Measurements from ENCODE around the gene GPR161. TPM values are rescaled to one million over a fixed set of nuclear protein-coding genes. Genes with fewer than 3 reads are reported as not detected.

Gene GPR161
- total RNA-seq, 2 experiments from 2014 or later: 0.37 to 0.44 TPM

DNA sequence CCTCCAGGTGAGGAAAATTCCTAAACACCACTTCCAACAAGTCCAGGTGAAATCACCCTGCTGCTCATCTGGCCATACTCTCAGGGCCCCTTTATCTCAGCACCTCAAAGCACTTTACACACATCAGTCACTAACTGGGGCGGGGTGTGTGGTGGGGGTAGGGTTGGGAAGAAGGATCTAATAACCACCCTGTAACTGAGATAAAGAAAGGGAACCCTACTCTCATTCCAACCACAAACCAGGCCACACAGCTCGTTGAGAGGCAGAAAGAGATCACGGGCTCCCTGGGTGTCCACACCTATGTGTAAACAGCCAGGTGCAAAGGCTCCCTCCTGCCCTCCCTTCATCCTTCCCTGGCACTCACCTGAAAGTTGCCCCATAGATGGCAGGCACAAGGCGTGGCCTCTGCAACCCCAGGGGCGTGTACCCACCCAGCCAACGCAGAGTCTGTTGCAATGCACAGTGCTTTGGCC, 20.4 kb downstream of the GPR161 start:
- CTCF ChIA-PET: no interaction called here
- no peak for ATAC-seq
- no peaks in the 10 kb centered on the region for H3K36me3 Mint-ChIP-seq
- H3K9me3 Mint-ChIP-seq (ENCODE audit: low read depth): peaks cover 2% of the 10 kb centered on the region
- no peak overlapping the region for H3K4me3 Mint-ChIP-seq
- peaks cover 26% of the 10 kb centered on the region for H3K27me3 Mint-ChIP-seq
- H3K4me1 Mint-ChIP-seq: no peaks in the 10 kb centered on the region
- DNase-seq: no peak
- no peak overlapping the region for H3K27ac Mint-ChIP-seq

DNA sequence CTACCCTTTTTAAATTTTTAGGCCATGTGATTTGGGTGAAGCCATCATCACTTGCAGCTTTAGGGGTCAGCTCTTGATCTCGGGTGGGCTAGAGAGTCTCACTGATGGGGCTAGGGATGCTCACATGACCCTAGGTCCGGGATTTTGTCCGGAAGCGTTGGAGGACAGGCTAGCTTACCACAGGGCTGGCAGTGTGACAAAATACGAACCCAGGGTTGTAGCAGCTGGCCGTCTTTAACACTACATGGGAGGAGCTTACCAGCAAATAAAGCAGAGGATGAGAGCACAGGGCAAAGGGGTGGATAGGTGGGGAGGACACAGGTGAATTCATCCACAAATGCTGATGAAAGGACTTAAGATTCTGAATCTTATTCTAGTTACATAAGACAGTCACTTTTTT, 21.9 kb downstream of the GPR161 start:
- ATAC-seq (no peak), DNase-seq (no peak)
- peaks cover 15% of the 10 kb centered on the region for H3K27me3 Mint-ChIP-seq
- CTCF ChIA-PET: interaction anchor here (1.2 kb wide), 1 partner anchor 30 kb away, joined by 3 read pairs; no protein-coding TSS in a partner anchor
- no peaks in the 10 kb centered on the region for H3K4me1 Mint-ChIP-seq
- no peak overlapping the region for H3K27ac Mint-ChIP-seq
- H3K9me3 Mint-ChIP-seq (ENCODE audit: low read depth): peaks cover 2% of the 10 kb centered on the region
- H3K4me3 Mint-ChIP-seq: no peak overlapping the region
- no peaks in the 10 kb centered on the region for H3K36me3 Mint-ChIP-seq

DNA sequence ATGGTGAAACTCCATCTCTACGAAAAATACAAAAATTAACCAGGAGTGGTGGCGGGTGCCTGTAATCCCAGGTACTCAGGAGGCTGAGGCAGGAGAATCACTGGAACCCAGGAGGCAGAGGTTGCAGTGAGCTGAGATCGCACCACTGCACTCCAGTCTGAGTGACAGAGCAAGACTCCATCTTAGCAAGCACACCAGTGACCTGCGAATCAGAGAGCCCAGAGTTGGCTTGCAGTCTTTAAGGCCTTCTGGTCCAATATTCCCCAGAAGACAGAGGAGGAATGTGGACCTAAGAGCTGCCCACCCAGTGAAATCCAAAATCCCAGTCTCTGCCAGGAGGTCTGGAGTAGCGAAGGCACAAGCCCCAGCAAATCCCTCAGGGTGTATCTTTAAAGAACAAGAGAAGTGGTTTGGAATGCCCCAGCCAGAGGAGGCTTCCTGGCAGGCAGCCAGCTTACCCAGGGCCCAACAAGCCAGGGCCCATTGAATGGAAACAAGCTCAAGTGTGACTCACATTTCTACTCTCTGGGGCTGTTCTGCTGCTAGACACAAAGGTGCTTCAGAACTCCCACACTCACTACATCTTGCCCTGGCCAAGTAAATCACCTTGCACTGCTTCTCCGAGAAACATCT, 23.9 kb downstream of the GPR161 start:
- Mint-ChIP-seq H3K36me3 (no peaks in the 10 kb centered on the region), H3K9me3 (ENCODE audit: low read depth) (no peaks in the 10 kb centered on the region), H3K27me3 (peaks cover 7% of the 10 kb centered on the region), H3K4me1 (no peaks in the 10 kb centered on the region), H3K27ac (no peak overlapping the region), H3K4me3 (no peak overlapping the region)
- CTCF ChIA-PET: no interaction called here
- DNase-seq (no peak), ATAC-seq (no peak)

DNA sequence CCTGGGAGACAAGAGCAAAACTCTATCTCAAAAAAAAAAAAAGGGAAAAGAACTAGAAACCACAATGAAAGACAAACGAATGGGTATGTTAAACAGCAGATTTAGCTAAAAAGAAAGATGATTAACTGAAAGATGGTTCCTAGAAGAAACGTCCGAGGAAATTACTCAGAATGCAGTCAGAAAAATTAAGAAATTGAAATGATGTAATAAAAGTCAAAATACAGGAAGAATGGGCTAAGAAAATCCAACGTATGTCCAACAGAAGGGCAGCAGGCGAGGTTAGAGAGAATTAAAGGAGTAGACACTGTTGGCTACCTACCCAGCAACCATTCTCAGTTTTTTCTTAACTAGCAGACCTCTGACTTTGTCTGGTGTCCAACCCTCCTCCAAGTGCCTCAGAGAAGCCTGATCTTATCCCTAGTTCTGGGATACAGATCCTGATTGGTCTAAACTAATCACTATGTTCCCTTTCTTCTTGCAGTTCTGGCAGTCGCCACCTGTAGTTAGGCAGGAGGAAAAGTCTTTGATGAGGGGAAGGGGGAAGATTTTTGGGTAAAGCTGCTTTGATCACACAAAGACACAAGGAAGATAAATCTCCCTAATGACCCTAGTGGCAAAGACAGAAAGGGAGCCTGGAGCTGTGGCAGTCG, 25.7 kb downstream of the GPR161 start:
- H3K27me3 Mint-ChIP-seq: no peaks in the 10 kb centered on the region
- H3K4me3 Mint-ChIP-seq: no peak overlapping the region
- no peaks in the 10 kb centered on the region for H3K9me3 Mint-ChIP-seq (ENCODE audit: low read depth)
- H3K27ac Mint-ChIP-seq: no peak overlapping the region
- CTCF ChIA-PET: interaction anchor here (1.0 kb wide), 1 partner anchor 10 kb away, joined by 3 read pairs; no protein-coding TSS in a partner anchor
- no peaks in the 10 kb centered on the region for H3K36me3 Mint-ChIP-seq
- DNase-seq (no peak), ATAC-seq (no peak)
- no peaks in the 10 kb centered on the region for H3K4me1 Mint-ChIP-seq

DNA sequence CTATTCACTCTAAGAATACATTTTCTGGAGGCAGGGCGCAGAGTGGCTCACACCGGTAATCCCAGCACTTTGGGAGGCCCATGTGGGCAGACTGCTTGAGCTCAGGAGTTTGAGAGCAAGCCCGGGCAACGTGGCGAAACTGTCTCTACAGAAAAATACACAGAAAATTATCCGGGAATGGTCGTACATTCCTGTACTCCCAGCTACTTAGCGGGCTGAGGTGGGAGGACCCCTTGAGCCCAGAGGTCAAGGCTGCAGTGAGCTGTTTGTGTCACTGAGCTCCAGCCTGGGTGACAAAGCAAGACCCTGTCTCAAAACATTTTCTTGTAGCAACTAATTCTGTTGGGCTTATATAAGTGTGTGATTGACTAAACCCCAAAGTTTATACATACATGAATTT, 30.5 kb downstream of the GPR161 start:
- no peak overlapping the region for H3K4me3 Mint-ChIP-seq
- ATAC-seq (no peak), DNase-seq (no peak)
- H3K9me3 Mint-ChIP-seq (ENCODE audit: low read depth): no peaks in the 10 kb centered on the region
- no peaks in the 10 kb centered on the region for H3K36me3 Mint-ChIP-seq
- H3K27ac Mint-ChIP-seq: no peak overlapping the region
- CTCF ChIA-PET: no interaction called here
- H3K27me3 Mint-ChIP-seq: peaks cover 8% of the 10 kb centered on the region
- no peaks in the 10 kb centered on the region for H3K4me1 Mint-ChIP-seq

DNA sequence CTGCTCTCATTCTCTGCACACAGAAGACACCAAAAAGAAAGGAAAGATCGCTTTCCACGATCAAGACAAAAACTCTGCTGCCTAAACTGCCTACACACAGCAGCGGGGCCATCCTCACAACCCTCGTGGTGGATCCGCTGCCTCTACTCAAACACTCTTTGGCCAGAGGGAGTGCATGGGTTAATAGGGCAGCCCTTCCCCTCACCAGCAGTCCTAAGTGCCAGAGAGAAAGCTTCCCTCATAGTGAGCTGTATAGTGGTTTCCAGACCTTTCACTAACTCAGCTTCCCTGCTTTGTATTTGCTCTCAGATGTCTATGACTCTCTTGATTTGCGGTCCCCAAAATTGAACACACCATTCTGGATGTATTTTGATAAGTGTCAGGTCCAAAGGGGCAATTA, 30.9 kb downstream of the GPR161 start:
- Mint-ChIP-seq H3K36me3 (no peaks in the 10 kb centered on the region), H3K27me3 (peaks cover 8% of the 10 kb centered on the region), H3K4me3 (no peak overlapping the region), H3K27ac (no peak overlapping the region), H3K4me1 (no peaks in the 10 kb centered on the region), H3K9me3 (ENCODE audit: low read depth) (no peaks in the 10 kb centered on the region)
- no peak for ATAC-seq
- CTCF ChIA-PET: no interaction called here
- no peak for DNase-seq

DNA sequence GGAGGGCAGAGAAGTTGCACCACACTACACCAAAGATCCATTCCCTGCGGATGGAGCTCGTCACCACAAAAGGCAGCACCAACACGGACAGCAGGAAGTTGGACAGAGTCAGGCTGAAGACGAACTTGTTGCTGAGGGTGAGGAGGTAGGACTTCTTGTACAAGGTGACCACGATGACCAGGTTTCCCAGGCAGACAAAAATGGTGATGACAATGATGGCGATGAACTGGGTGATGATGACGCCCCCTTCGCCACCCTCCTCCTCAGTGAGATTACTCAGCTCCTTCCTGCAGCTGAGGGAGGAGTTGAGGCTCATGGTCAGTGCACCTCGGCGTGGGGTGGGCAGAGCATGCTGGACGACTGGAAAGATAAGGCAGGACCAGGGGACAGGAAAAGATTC, 32.2 kb downstream of the GPR161 start:
- peaks cover 8% of the 10 kb centered on the region for H3K27me3 Mint-ChIP-seq
- no peak overlapping the region for H3K4me3 Mint-ChIP-seq
- H3K36me3 Mint-ChIP-seq: no peaks in the 10 kb centered on the region
- H3K27ac Mint-ChIP-seq: no peak overlapping the region
- no peak for ATAC-seq
- DNase-seq: peak; percentile 34
- no peaks in the 10 kb centered on the region for H3K4me1 Mint-ChIP-seq
- no peaks in the 10 kb centered on the region for H3K9me3 Mint-ChIP-seq (ENCODE audit: low read depth)
- CTCF ChIA-PET: interaction anchor here (0.8 kb wide), 1 partner anchor 22 kb away, joined by 3 read pairs; no protein-coding TSS in a partner anchor

DNA sequence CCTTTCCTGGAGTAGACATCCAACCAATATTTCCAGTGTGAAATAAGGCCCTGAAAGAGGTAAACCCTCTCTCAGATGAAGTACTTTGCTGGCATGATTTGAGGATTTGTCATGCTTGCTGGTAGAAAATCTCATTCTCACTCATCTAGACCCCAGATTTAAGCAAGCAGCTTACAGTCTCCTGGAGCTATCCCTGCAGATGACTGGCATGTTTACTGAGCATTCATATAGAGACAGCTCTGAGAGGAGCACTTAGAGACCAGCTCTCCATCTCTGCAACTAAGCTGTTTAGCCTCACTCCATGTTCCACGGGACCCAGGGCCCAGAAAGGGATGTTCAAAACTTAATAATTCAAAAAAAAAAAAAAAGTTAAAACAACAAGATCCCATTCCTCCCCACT, 34.2 kb downstream of the GPR161 start:
- CTCF ChIA-PET: interaction anchor here (1.0 to 2.7 kb wide), 3 partner anchors 11 to 20 kb away, joined by 3 to 11 read pairs (median 5); no protein-coding TSS in a partner anchor
- no peak overlapping the region for H3K27ac Mint-ChIP-seq
- peaks cover 8% of the 10 kb centered on the region for H3K27me3 Mint-ChIP-seq
- H3K4me3 Mint-ChIP-seq: no peak overlapping the region
- no peaks in the 10 kb centered on the region for H3K36me3 Mint-ChIP-seq
- no peak for ATAC-seq
- DNase-seq: no peak
- no peaks in the 10 kb centered on the region for H3K4me1 Mint-ChIP-seq
- no peaks in the 10 kb centered on the region for H3K9me3 Mint-ChIP-seq (ENCODE audit: low read depth)

DNA sequence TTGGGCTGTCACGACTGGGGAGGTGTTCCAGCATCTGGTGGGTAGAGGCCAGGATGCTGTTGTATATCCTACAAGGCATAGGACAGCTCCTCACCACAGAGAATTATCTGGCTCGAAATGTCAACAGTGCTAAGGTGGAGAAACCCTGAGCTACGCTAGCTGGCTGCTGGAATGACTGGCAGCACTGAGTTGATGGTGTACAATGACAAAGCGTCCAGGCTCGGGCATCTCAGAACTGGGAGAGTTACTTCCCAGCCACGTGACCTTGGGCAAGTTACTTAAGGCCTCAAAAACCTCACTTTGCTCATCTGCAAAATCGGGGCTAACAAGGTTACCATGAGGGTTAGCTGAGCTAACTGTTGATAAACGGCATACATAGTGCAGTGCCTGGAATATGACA, 35.4 kb downstream of the GPR161 start:
- Mint-ChIP-seq H3K4me3 (no peak overlapping the region), H3K27me3 (peaks cover 8% of the 10 kb centered on the region), H3K27ac (no peak overlapping the region), H3K36me3 (no peaks in the 10 kb centered on the region), H3K4me1 (no peaks in the 10 kb centered on the region), H3K9me3 (ENCODE audit: low read depth) (no peaks in the 10 kb centered on the region)
- no peak for DNase-seq
- ATAC-seq: no peak
- CTCF ChIA-PET: interaction anchor here (1.0 to 2.7 kb wide), 3 partner anchors 9 to 19 kb away, joined by 3 to 11 read pairs (median 5); no protein-coding TSS in a partner anchor

DNA sequence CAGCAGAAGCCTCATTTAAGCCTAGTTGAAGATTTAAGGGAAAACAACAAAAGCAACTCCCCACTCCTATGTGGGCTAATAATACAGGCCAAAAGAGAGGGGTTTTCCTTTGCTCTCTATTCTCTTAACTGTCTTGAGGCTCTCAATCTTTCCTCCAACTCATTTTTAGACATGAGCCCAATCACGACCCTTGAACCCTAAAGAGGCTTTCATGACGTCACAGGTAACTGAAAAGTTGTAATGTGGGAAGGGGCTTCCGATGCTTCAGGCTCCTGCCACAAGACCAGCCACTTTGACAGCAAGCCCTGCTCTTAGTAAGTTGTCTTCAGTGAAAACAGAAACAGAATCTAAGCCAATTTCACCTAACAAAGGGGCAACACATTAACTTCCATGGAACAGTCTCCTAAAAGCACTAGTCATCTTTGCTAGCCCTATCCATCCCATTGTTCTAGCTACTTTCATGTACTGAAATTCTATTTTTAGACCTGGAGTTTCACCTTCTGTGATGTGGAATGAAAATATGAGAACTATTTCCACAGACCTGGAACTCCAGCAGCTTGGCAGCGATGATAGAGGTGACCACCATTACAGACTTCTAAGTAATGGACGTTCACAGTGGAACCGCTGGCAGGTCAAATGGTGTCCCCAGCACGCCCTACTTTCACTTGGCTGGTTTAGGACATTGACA, 36.3 kb downstream of the GPR161 start:
- DNase-seq (peak; percentile 22), ATAC-seq (no peak)
- H3K9me3 Mint-ChIP-seq (ENCODE audit: low read depth): no peaks in the 10 kb centered on the region
- H3K4me3 Mint-ChIP-seq: no peak overlapping the region
- no peak overlapping the region for H3K27ac Mint-ChIP-seq
- CTCF ChIA-PET: interaction anchor here (1.0 to 1.7 kb wide), 2 partner anchors 8 to 10 kb away, joined by 3 to 5 read pairs; no protein-coding TSS in a partner anchor
- H3K36me3 Mint-ChIP-seq: no peaks in the 10 kb centered on the region
- H3K27me3 Mint-ChIP-seq: peaks cover 8% of the 10 kb centered on the region
- H3K4me1 Mint-ChIP-seq: no peaks in the 10 kb centered on the region

DNA sequence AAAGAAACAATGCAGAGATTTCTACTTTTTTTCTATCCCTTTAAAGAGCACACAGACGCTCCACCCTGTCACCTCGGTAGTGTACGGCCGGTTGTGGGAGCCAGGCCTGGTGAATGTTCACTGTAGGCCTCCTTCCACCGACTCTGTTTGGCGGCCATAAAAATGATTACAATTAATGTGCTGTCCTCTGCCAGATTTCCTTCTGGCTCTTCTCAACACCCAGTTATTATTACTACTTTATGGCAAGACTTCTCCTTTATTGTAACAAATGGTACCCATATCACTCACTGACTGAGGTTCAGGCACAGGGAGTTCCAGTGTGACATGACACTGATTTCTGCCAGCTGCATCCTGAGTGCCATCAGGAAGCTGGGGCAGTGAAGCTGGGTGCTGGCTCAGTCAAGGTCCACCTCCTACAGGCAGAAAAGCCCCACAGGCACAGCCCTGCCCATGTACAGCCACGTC, 37.4 kb downstream of the GPR161 start:
- no peaks in the 10 kb centered on the region for H3K4me1 Mint-ChIP-seq
- no peak overlapping the region for H3K27ac Mint-ChIP-seq
- no peak overlapping the region for H3K4me3 Mint-ChIP-seq
- no peak for DNase-seq
- H3K36me3 Mint-ChIP-seq: no peaks in the 10 kb centered on the region
- ATAC-seq: no peak
- no peaks in the 10 kb centered on the region for H3K9me3 Mint-ChIP-seq (ENCODE audit: low read depth)
- H3K27me3 Mint-ChIP-seq: peaks cover 8% of the 10 kb centered on the region
- CTCF ChIA-PET: interaction anchor here (0.6 kb wide), 2 partner anchors 14 to 44 kb away, joined by 3 read pairs; no protein-coding TSS in a partner anchor

DNA sequence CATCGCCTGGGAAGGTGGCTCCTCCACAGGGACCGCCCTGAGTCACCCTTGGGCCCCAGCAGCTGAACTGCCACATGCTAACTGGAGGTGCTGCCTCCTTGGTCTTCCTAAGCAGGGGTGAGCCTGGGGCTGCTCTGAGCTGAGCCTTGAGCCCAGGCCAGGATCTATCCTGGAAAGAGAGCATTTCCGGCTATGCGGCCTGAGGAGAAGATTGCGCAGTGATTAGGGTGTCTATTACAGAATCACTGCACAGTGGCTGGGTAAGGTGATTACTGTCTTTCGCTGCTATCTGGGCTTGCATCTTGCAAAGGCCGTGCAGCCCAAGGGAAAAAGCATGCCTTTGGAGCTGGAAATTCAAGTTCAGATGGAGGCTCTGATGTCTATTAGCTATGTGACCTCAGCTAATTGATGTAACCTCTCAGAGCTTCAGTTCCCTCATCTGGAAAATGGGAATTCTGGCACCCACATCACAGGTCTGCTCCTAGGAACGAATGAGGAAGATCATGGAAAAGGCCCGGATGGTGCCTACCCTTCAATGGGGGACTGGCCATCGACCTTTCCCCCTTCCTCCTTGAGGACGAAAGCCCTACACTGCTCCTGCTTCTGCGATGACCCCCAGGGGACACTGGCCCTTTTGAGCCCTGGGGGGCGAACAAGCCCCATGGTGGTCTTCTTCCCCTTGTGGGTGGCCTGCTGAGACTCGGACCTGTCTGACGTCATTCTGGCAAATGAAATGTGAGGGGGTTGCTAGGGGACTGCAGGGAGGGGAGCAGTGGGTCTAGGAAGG, 38.0 kb downstream of the GPR161 start:
- no peak for ATAC-seq
- H3K27ac Mint-ChIP-seq: no peak overlapping the region
- CTCF ChIA-PET: interaction anchor here (0.6 to 0.8 kb wide), 2 partner anchors 13 to 15 kb away, joined by 3 read pairs; no protein-coding TSS in a partner anchor
- H3K4me3 Mint-ChIP-seq: no peak overlapping the region
- no peaks in the 10 kb centered on the region for H3K36me3 Mint-ChIP-seq
- H3K27me3 Mint-ChIP-seq: peaks cover 8% of the 10 kb centered on the region
- no peak for DNase-seq
- H3K4me1 Mint-ChIP-seq: no peaks in the 10 kb centered on the region
- H3K9me3 Mint-ChIP-seq (ENCODE audit: low read depth): no peaks in the 10 kb centered on the region

Data from activated CD8-positive, alpha-beta memory T cell treated with anti-CD3 and anti-CD28 coated beads, Interleukin-2, amount 10 ng/mL, durations not matched to agents 7 days and 5 days (primary cell).